ENCODE data around the gene CBX2.

Gene CBX2

DNA sequence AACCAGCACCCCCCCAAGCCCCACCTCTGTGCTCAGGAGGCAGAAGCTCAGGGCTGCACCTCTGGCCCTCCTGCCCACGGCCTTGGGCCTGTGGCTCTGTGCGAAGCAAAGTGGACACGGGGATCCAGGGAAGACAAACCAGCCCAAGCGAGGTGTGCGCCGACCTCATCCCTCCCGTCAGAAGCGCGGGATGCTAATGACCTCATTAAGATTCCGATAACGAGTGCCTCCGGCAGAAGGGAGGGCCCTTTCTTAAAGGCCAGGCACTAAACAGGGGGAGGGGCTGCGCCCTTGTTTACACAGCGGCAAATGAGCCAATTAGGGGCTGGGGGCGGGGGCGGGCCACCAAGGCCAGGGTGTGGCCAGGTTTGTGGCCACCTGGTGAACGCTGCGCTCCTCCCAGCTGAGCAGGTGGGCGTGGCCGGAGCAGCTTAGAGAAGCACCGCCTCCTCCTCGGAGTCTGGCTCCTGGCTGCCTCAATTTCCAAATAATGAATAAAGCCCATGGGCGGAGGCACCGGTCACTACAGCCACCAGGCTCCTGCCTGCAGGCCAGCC lies 58.1 kb downstream of the CBX2 start:
- H3K4me2 ChIP-seq (ENCODE audit: insufficient read depth, low read length) = peak overlapping the region; percentile 94
- peaks cover 66% of the 10 kb centered on the region for H4K20me1 ChIP-seq (ENCODE audit: insufficient read depth, low read length)
- peak overlapping the region; percentile 9 to 83; a peak in 3 of 4 replicates for H3K4me3 ChIP-seq (ENCODE audit: low read depth in 1 of 2, low read length in 2 of 2)
- H2AFZ ChIP-seq (ENCODE audit: low read depth, low read length) = no peak overlapping the region
- no peaks in the 10 kb centered on the region for H3K9me3 ChIP-seq (ENCODE audit: insufficient read depth, low read length, severe bottlenecking)
- H3K27ac ChIP-seq (ENCODE audit: low read length) = peak overlapping the region; percentile 94
- H3K36me3 ChIP-seq (ENCODE audit: insufficient read depth, low read length) = peaks cover 57% of the 10 kb centered on the region
- H3K9ac ChIP-seq (ENCODE audit: low read depth, low read length) = peak overlapping the region; percentile 85
- peak; percentile 43 for DNase-seq
- no peak for TF ChIP-seq EZH2 (IDR thresholded peaks at IDR 0.05; ENCODE audit: borderline replicate concordance, low read depth, low read length, severe bottlenecking)
- TF ChIP-seq, protein P1, sequence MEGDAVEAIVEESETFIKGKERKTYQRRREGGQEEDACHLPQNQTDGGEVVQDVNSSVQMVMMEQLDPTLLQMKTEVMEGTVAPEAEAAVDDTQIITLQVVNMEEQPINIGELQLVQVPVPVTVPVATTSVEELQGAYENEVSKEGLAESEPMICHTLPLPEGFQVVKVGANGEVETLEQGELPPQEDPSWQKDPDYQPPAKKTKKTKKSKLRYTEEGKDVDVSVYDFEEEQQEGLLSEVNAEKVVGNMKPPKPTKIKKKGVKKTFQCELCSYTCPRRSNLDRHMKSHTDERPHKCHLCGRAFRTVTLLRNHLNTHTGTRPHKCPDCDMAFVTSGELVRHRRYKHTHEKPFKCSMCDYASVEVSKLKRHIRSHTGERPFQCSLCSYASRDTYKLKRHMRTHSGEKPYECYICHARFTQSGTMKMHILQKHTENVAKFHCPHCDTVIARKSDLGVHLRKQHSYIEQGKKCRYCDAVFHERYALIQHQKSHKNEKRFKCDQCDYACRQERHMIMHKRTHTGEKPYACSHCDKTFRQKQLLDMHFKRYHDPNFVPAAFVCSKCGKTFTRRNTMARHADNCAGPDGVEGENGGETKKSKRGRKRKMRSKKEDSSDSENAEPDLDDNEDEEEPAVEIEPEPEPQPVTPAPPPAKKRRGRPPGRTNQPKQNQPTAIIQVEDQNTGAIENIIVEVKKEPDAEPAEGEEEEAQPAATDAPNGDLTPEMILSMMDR (IDR thresholded peaks at IDR 0.05; ENCODE audit: borderline replicate concordance, extremely low read depth, low read length, poor library complexity, severe bottlenecking) = no peak
- no peak for ATAC-seq (ENCODE audit: insufficient read depth, low read depth)
- H3K27me3 ChIP-seq (ENCODE audit: insufficient read depth, low read length, poor library complexity) = peaks cover 8% of the 10 kb centered on the region
- peaks cover 52% of the 10 kb centered on the region for H3K4me1 ChIP-seq (ENCODE audit: insufficient read depth, low read length)
- H3K79me2 ChIP-seq (ENCODE audit: insufficient read depth, low read length) = peaks cover 57% of the 10 kb centered on the region

DNA sequence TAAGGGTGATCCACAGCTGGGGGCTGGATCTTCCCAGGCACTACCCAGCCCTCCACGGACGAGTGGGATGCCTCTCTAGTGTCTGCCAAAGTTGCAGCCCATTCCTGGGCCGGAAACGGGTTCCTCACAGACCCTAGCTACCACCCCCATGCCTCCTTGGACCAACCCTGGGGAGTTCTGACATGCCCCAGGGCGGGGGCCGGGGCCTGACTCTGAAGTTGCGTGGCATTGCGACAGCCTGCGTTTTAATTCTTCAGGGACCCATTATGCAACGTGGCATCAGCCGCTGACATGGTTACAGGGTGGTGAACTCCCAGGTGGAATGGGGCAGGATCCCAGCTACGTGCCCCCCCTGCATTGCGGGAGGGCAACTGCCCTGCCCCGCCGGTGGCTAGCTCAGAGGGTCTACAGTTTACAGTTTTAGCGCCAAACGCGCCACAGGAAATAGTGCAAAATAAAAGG lies 58.6 kb downstream of the CBX2 start:
- Histone ChIP-seq H3K4me1 (ENCODE audit: insufficient read depth, low read length) (peaks cover 57% of the 10 kb centered on the region), H4K20me1 (ENCODE audit: insufficient read depth, low read length) (peaks cover 61% of the 10 kb centered on the region), H3K9me3 (ENCODE audit: insufficient read depth, low read length, severe bottlenecking) (no peaks in the 10 kb centered on the region), H3K36me3 (ENCODE audit: insufficient read depth, low read length) (peaks cover 57% of the 10 kb centered on the region), H3K79me2 (ENCODE audit: insufficient read depth, low read length) (peaks cover 57% of the 10 kb centered on the region), H3K4me3 (ENCODE audit: low read depth in 1 of 2, low read length in 2 of 2) (peak overlapping the region; percentile 9 to 83; a peak in 3 of 4 replicates), H3K9ac (ENCODE audit: low read depth, low read length) (peak overlapping the region; percentile 85), H3K4me2 (ENCODE audit: insufficient read depth, low read length) (peak overlapping the region; percentile 94), H3K27ac (ENCODE audit: low read length) (peak overlapping the region; percentile 94), H2AFZ (ENCODE audit: low read depth, low read length) (no peak overlapping the region), H3K27me3 (ENCODE audit: insufficient read depth, low read length, poor library complexity) (peaks cover 14% of the 10 kb centered on the region)
- TF ChIP-seq, protein P1 (IDR thresholded peaks at IDR 0.05; ENCODE audit: borderline replicate concordance, extremely low read depth, low read length, poor library complexity, severe bottlenecking) = no peak
- no peak for TF ChIP-seq EZH2 (IDR thresholded peaks at IDR 0.05; ENCODE audit: borderline replicate concordance, low read depth, low read length, severe bottlenecking)
- ATAC-seq (ENCODE audit: insufficient read depth, low read depth) = no peak
- DNase-seq = no peak

DNA sequence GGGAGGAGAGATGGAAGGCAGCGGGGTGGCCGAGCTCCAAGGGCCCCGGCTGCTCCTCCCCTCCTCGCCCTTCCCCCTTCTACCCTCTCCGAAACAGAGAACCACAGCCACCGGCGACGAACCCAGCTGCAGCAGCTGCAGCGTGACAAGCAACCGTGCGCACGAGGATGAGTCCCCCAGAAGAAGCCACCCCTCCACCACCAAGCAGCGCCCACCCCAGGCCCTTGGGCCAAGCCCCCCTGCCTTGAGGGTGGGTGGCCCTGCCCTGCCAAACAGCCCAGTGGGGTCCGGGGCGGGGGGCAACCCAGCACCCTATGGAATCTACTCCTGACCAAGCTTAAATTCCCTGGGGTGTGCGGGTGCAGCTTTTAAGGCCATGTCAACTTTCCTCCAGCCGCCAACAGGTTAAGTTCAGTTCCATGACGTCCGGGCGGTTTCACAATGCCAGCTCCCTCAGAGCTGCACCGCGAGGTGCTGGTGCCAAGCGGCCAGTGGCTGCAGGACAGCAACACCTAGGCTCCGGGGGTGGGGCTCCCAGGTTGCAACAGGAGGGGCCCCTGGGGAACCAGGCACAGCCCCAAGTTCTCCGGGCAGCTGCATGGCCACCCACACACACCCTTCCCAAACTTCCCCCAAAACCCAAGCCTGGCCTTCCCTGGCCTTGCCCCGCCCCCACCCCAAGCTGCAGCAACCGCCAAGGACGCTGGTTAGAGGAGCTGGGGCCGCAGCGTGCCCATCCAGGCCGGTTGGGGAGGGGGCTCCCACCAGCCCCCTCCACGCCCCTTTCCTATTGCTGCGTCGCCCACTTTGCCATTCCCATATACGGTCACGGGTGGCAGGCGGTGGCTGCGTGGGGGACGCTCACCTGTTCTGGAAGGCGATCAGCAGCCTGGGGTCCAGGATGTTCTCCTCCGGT lies 59.3 kb downstream of the CBX2 start:
- Histone ChIP-seq H3K4me2 (ENCODE audit: insufficient read depth, low read length) (peak overlapping the region; percentile 94), H3K9ac (ENCODE audit: low read depth, low read length) (peak overlapping the region; percentile 85), H3K9me3 (ENCODE audit: insufficient read depth, low read length, severe bottlenecking) (no peaks in the 10 kb centered on the region), H4K20me1 (ENCODE audit: insufficient read depth, low read length) (peaks cover 59% of the 10 kb centered on the region), H3K4me3 (ENCODE audit: low read depth in 1 of 2, low read length in 2 of 2) (peak overlapping the region; percentile 81 to 83), H3K4me1 (ENCODE audit: insufficient read depth, low read length) (peaks cover 64% of the 10 kb centered on the region), H2AFZ (ENCODE audit: low read depth, low read length) (no peak overlapping the region), H3K36me3 (ENCODE audit: insufficient read depth, low read length) (peaks cover 57% of the 10 kb centered on the region), H3K27me3 (ENCODE audit: insufficient read depth, low read length, poor library complexity) (peaks cover 20% of the 10 kb centered on the region), H3K27ac (ENCODE audit: low read length) (peak overlapping the region; percentile 94), H3K79me2 (ENCODE audit: insufficient read depth, low read length) (peaks cover 57% of the 10 kb centered on the region)
- ATAC-seq (ENCODE audit: insufficient read depth, low read depth) (peak; percentile 71), DNase-seq (peak; percentile 96)
- TF ChIP-seq, protein P1 (IDR thresholded peaks at IDR 0.05; ENCODE audit: borderline replicate concordance, extremely low read depth, low read length, poor library complexity, severe bottlenecking) = no peak
- TF ChIP-seq EZH2 (IDR thresholded peaks at IDR 0.05; ENCODE audit: borderline replicate concordance, low read depth, low read length, severe bottlenecking) = no peak

All from DND-41 (cell line).